Left lobe of liver (tissue), 2 donors: ENCODE data around the gene CIAO2B. TPM values are rescaled to one million over a fixed set of nuclear protein-coding genes. Genes with fewer than 3 reads are reported as not detected.
"Not testable (repeated sequence)": the region's sequence is repeated elsewhere in the genome, so short reads cannot be mapped to it uniquely, and the experiment has no call there.

ENCODE experiments used
- ATAC-seq: fragments of 200-7000 bp; cut with Tn5 transposase; one replicate; pipeline ENCODE4 v1.9.1; 2020; ENCODE audit warnings: mild to moderate bottlenecking, moderate library complexity
- DNase-seq: peaks from one replicate; pipeline ENCODE4 v3.0.0-alpha.2; 2020; ENCODE audit warnings: low spot score
- total RNA-seq: library from RNA; stranded (reverse); gene quantifications from one replicate; pipeline ENCODE4 v1.2.1, GENCODE V29; 2021
- donor health status: DM: no; HTN: no; CAD: no; lungs with moderate emphysema.
- donor health status: DM: no; HTN: yes; CAD: no.

Gene CIAO2B
- total RNA-seq, 1 donor from 2014 or later = 42.6 TPM

- peak; percentile 81 for DNase-seq
- peak; percentile 36 for ATAC-seq
Observed at GRCh38 chr16:66939366-66939765, 5.2 kb upstream of the CIAO2B start.

- ATAC-seq = no peak
- no peak for DNase-seq
Observed at GRCh38 chr16:66937725-66938337, 3.6 kb upstream of the CIAO2B start.

DNA sequence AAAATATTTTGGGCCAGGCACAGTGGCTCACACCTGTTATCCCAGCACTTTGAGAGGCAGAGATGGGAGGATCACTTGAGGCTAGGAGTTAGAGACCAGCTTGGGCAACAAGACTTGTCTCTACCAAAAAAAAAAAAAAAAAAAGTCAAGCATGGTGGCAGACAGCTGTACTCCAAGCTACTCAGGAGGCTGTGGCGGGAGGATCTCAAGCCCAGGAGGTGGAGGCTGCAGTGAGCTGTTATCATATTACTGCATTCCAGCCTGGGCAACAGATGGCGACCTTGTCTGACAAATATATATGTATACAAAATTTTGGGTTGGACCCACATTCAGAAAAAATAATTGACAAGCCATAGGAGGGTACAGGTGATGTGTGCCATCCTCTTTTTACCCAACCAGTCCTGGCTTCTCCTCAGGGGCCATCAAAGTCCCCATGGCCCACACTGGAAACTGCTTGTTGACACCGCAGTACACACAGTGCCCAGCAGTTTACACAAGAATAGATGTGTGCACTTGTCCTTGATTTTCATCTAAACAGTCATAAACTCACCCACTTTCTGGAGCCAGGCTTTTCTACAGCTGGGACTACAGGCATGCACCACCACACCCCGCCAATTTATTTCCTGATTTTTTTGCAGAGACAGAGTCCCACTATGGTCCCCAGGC lies 2.8 kb upstream of the CIAO2B start:
- DNase-seq = no peak
- no peak for ATAC-seq

GRCh38 chr16:66936462-66936861 lies 2.3 kb upstream of the CIAO2B start:
- DNase-seq = peak; percentile 85

DNA sequence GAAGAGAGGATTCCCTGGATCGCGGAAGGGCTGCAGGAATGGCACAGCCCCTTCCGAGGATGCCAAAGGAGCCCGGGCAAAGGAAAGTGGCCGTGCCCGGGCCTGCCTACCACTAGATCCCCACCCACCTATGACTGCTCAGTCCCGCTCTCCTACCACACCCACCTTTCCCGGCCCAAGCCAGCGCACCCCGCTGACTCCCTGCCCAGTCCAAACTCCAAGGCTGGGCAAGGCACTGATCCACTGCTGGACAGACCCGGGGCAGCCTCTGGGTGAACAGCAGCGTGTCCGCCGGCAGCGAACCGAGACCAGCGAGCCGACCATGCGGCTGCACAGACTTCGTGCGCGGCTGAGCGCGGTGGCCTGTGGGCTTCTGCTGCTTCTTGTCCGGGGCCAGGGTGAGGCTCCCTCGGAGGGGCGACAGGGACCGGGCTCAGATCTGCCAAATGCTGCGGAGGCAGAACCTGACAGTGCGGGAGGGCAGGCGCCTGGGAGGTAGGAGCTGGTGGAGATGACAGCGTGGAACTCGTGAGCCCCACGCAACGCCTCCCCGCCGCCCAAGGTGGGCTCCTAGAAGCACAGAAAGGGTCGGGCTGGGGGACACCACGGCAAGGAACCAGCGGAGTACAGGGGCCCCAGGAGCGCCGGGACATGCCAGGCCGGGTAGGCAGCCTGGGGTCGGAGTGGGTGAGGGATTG lies 1.3 kb upstream of the CIAO2B start, which contains the start of gene CES2:
CES2 (plus strand) TSS at position 203 of the 698 bp plus-strand sequence; CDS start at position 323, 120 bp downstream.
- DNase-seq = peak; percentile 96
- peak; percentile 73 for ATAC-seq

More at GRCh38 chr16:66936462-66936861, 2.3 kb upstream of the CIAO2B start:
- ATAC-seq = peak; percentile 52

DNA sequence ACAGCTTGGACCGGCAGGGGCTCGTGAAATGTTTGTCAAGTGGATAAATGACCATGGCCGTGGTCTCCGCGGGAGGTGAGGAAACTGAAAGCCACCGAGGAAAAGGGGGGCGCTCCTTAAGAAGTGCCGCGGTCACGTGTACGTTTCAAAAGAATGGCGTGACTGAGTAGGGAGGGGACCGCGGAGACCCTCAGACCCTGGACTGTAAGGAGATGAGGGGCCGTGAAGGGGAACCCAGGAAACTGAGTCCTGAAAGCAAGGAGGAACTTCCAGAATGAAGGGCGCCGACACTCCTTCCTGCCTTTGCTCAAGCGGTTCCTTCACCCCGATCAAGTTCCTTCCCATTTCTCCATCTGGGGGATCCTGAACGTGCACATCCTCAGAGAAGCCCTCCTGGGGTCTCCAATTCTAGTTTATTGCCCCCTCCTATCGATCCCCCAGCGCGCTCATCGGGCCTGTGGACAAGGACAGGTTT lies 674 bp upstream of the CIAO2B start:
- not testable (repeated sequence) for DNase-seq, ATAC-seq

- no peak for ATAC-seq
- DNase-seq = no peak
Observed at GRCh38 chr16:66933776-66934137, 445 bp downstream of the CIAO2B start.

DNA sequence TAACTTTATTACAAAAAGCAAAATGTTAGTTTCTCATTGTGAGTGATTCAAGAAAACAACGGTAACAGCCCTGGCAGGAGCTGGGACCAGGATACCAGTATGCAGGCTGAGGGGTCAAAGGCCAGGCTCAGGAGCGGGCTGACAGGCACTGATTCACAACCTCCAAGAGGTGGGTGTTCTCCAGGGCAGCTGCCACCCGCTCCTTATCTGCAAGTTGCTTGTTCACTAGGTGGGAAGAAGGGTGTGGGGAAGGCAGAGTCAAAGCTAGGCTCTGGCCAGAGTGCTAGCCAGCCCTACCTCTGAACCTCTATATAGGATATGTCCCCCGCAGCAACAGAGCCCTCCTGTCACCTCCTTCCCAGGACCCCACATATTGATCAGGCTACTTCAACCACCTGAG lies 2.1 kb downstream of the CIAO2B start:
- no peak for ATAC-seq
- no peak for DNase-seq

DNA sequence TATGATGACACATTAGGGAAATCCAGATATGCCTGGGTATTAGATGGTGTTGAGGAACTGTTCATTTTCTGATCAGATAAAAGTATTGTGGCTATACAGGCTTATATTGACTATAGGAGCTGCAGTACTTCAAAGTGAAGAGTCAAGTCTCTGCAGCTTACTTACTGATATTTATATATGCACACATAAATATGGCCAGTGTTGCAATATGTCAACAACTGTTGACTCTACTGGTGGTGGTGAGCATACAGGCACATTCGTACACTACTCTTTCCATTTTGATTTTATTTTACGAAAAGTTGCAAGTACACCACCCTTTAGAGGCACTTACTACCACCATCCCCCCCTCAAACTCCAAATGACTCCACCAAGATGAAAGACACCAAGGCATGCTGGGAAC lies 2.5 kb downstream of the CIAO2B start:
- DNase-seq (no peak), ATAC-seq (no peak)

DNA sequence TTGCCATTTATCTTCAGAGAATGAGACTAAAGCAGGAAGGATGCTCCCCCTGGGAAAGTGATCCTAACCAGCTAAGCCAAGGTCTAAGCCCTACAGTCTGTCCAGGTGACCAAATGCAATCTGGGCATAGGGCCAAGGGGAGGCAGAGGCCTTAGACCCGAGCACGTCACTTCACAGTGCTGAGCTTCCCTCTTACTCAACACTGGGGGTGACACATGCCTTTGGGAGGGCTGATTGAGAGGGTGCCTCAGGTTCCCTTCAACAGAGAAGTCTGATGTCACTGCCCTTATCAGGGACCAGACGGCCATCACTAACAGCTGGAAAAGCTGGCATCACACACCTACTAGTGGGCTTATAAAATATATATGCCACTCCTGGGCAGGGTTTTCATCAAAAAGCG lies 4.0 kb downstream of the CIAO2B start:
- DNase-seq = peak; percentile 89
- peak; percentile 55 for ATAC-seq

DNA sequence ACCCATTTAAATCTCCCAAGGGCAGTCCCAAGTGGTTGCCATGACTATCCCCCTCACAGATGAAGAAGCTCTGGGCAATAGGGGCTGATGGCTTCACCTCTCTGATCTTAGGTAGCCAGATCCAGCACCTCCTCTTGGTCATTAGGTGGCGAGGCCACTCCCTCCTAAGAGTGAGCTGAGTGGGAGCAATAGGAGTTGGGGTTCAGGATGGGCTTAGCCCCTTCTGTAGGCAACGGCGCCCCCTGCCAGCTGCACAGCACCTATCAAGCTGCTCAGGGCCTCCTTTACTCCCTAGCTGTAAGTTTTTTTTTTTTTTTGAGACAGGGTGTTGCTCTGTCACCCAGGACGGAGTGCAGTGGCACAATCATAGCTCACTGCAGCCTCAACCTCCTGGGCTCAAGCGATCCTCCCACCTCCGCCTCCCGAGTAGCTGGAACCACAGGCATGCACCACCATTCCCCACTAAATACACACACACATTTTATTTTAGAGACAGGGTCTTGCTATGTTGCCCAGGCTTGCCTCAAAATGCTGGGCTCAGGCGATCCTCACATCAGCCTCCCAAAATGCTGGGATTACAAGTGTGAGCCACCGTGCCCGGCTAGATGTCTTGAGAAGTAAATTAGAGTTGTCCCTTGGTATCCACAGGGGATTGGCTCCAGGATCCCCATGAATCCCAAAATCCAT lies 5.4 kb downstream of the CIAO2B start:
- DNase-seq = no peak
- ATAC-seq = no peak

DNA sequence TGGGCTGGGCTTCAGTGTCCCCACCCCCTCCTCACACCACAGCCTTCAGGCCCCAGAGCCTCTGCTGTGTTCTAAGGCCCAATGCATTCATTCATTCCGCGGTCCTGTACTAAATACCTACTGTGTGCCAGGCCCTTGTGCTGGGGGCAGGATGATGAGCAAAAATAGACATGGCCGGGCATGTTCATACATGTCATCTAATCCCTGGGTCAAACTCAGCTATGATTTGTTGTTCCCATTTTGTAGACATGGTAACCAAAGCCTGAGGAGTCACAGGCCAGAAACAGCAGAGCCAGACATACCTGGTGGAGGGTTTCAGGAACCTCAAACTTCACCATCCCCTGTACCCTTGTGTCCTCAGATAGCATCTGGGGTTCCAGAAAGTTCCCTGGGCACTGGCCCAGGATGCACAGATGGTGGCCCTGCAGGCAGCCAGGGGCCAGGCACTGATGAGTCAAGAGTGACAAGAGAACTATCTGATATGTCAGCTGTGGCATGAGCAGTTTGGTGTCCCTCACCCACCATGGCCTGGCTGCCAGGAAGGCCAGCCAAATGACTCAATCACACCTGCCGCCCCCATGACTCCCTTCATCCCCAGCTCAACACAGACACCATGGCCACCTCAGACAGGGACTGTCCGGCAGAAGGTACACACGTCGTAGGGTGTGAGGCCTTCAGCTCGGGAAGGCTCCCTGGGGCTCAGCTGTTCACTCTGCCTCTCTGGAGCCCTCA lies 6.1 kb downstream of the CIAO2B start:
- DNase-seq (no peak), ATAC-seq (no peak)

DNA sequence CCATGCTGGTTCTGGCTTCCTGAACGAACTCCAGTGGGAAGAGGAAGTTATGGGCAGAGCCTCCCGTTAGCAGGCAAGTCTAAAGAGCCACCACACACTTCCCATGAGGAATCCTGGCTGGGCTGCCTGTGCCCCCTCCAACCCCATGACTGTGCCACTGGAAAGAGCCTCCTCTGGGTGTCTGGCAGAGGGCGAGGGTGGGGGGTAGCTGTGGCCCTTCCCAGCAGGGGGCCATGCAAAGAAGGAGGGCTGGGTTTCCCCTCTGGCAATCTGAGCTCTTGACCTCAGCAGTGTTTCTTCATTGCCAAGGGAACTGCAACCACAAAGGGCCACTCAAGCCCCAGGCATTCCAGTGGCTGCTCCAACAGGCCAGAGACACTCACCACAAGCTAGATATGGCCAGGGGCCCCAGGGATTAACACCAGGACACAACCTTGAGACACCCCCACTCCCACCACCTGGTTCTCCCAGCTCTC lies 7.2 kb downstream of the CIAO2B start:
- DNase-seq (no peak), ATAC-seq (no peak)

DNA sequence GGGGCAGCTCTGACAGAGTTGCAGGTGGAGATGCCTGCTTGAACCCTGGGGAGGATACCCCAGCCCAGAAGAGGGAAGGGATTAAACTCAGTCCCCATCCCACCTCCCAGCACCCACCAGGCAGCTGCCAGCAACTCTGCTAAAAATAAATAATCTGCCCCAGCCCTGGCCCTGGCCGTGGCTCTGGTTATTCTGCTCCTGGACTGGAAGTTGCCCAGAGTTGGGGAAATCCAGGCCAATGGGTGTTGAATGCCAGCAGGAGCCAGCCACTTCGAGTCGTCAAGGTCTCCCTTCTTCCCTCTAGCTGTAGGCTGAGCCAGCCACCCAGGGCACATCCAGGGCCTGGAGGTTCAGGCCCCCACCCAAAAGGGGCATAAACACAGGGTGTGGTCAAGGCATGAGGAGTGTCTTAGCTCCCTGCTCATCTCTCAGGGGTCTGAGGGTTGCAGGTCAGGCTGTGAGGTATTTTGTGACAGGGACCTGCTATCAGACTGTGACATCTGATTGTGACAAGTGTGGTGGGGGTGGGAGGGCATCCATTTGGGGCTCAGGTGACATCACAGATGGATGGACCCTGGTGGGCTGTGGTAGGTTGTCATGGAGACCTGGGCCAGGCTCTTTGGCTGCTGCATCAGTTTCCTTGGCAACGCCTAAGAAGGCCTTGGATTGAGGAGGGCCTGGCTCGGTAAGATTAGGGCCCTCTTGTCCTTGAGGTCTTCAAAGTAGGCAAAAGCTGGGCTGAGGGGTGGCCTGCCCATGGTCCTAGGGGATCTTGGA lies 7.8 kb downstream of the CIAO2B start:
- DNase-seq = no peak

GRCh38 chr16:66925322-66925840 lies 8.8 kb downstream of the CIAO2B start, which contains the start of gene RRAD:
Gene RRAD, minus strand, starts transcription at chr16:66925535. Its CDS starts 356 bp downstream, at chr16:66925179.
- ATAC-seq (no peak), DNase-seq (no peak)

More for the DNA sequence above, 7.8 kb downstream of the CIAO2B start:
- peak; percentile 57 for ATAC-seq

DNA sequence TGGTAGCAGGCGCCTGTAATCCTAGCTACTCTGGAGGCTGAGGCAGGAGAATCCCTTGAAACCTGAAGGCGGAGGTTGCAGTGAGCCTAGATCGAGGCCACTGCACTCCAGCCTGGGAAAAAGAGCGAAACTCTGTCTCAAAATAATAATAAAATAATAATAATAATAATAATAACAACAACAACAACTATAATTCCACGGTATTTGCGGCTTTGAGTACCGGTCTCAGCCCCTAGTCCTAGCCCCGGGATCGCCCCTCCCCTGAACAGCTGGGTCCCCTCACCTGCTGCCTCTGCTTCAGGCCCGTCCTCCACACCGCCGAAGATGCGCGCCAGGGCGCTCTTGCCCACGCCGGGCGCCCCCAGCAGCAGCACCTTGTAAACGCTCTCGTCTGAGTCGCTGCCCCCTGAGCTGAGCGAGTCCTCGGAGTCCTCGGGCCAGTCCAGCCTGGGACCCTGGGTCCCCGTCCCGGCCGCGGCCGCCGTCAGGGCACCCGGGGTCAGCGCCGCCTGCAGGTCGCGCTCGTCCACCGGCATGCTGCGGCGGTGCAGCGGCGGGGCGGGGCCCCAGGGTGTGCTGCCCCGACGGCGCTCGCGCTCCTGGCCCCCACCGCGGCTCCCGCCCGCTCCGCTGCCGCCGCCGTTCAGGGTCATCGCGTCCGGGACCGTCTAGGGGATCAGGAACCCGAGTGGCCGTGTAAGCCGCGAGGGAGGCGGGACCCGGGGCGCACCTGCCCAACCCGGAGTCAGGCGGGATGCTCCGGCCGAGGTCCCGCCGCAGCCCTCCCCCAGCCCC lies 9.5 kb downstream of the CIAO2B start:
- peak; percentile 51 for ATAC-seq
- DNase-seq = no peak

DNA sequence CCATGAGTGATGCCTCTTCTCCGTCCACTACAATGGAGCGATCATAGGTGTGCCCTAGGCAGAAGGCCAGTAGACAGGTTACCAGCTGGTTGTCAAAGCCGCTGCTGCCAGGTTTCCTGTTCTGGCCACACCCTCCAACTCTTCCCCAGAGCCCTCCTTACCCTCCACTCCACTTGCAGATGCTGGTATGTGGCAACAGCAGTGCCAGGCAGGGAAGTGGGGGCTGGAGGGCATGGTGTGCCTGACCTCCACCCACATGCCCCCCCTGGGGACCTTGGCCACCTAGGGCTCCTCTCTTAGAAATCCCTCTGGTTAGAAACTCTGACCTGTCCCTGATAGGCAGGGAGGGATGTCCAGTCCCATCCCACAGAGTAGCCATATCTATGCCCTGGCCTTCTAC lies 10.3 kb downstream of the CIAO2B start:
- ATAC-seq (peak; percentile 4), DNase-seq (no peak)

DNA sequence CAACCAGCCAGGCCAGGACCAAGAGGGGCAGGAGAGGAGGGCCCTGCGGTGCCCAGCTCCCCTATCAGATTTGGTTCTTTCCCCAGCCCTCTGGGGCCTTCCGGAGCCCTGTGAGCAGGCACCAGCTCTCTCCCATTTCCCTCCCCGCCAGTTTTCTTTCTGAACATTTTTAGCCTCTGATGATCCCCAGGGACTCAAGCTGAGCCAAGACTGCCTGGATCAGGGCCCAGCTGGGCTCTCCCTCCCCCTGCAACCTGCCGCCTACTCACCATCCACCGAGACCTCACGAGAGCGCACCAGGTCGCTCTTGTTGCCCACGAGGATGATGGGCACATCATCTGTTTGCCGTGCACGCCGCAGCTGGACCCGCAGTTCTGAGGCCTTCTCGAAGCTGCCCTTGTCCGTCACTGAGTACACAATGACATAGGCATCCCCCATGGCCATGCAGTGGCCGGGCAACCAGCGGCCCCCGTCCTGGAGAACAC lies 10.9 kb downstream of the CIAO2B start:
- ATAC-seq (peak; percentile 26), DNase-seq (no peak)
